IPS-18a (cell line): ENCODE results near the gene WBP4.
"Not testable (repeated sequence)": the region's sequence is repeated elsewhere in the genome, so short reads cannot be mapped to it uniquely, and the experiment has no call there.

Experiments used
- H3K27ac ChIP-seq: one replicate; pipeline ENCODE4 v1.5.1; 2013; ENCODE audit warnings: low read length
- H3K27me3 ChIP-seq: one replicate; pipeline ENCODE4 v1.6.1; 2013; ENCODE audit warnings: mild to moderate bottlenecking, low read length; ENCODE audit not compliant: control insufficient read depth, insufficient read depth
- H3K36me3 ChIP-seq: one replicate; pipeline ENCODE4 v1.6.1; 2013; ENCODE audit warnings: low read depth, low read length; ENCODE audit not compliant: control insufficient read depth
- H3K4me1 ChIP-seq: one replicate; pipeline ENCODE4 v1.6.1; 2013; ENCODE audit warnings: low read depth, low read length; ENCODE audit not compliant: control insufficient read depth
- H3K4me3 ChIP-seq: one replicate; pipeline ENCODE4 v1.5.1; 2013; ENCODE audit warnings: low read length
- H3K9ac ChIP-seq: one replicate; pipeline ENCODE4 v1.6.1; 2013; ENCODE audit warnings: mild to moderate bottlenecking, low read length, moderate library complexity
- H3K9me3 ChIP-seq: one replicate; pipeline ENCODE4 v1.6.1; 2013; ENCODE audit warnings: low read depth, low read length; ENCODE audit not compliant: control insufficient read depth

WBP4 gene

GRCh38 chr13:41061914-41062837 is 867 bp downstream of the WBP4 start:
- Histone ChIP-seq H3K4me1 (peaks cover 8% of the 10 kb centered on the region), H3K9ac (peak overlapping the region; percentile 87), H3K9me3 (no peaks in the 10 kb centered on the region), H3K27me3 (no peaks in the 10 kb centered on the region), H3K4me3 (peak overlapping the region; percentile 91), H3K27ac (peak overlapping the region; percentile 76), H3K36me3 (peaks cover 22% of the 10 kb centered on the region)

- Histone ChIP-seq H3K4me3 (no peak overlapping the region), H3K9me3 (no peaks in the 10 kb centered on the region), H3K27ac (no peak overlapping the region), H3K4me1 (peaks cover 4% of the 10 kb centered on the region), H3K36me3 (peaks cover 38% of the 10 kb centered on the region), H3K9ac (no peak overlapping the region), H3K27me3 (no peaks in the 10 kb centered on the region)
Observed at GRCh38 chr13:41064493-41064892, 3.2 kb downstream of the WBP4 start.

- H3K9ac ChIP-seq: no peak overlapping the region
- no peaks in the 10 kb centered on the region for H3K9me3 ChIP-seq
- H3K27ac ChIP-seq: no peak overlapping the region
- peaks cover 4% of the 10 kb centered on the region for H3K4me1 ChIP-seq
- peaks cover 42% of the 10 kb centered on the region for H3K36me3 ChIP-seq
- H3K27me3 ChIP-seq: no peaks in the 10 kb centered on the region
- no peak overlapping the region for H3K4me3 ChIP-seq
Observed at GRCh38 chr13:41065078-41065477, 3.8 kb downstream of the WBP4 start.

- Histone ChIP-seq H3K9ac (no peak overlapping the region), H3K4me1 (no peaks in the 10 kb centered on the region), H3K27me3 (no peaks in the 10 kb centered on the region), H3K27ac (no peak overlapping the region), H3K4me3 (no peak overlapping the region), H3K9me3 (no peaks in the 10 kb centered on the region), H3K36me3 (peaks cover 62% of the 10 kb centered on the region)
Observed at GRCh38 chr13:41074523-41074922, 13.2 kb downstream of the WBP4 start.

- Histone ChIP-seq H3K36me3 (peaks cover 62% of the 10 kb centered on the region), H3K27me3 (no peaks in the 10 kb centered on the region), H3K9ac (no peak overlapping the region), H3K9me3 (no peaks in the 10 kb centered on the region), H3K27ac (no peak overlapping the region), H3K4me1 (no peaks in the 10 kb centered on the region), H3K4me3 (no peak overlapping the region)
Observed at GRCh38 chr13:41075034-41075433, 13.7 kb downstream of the WBP4 start.

- Histone ChIP-seq H3K4me1 (no peaks in the 10 kb centered on the region), H3K9me3 (no peaks in the 10 kb centered on the region), H3K4me3 (no peak overlapping the region), H3K27me3 (no peaks in the 10 kb centered on the region), H3K27ac (no peak overlapping the region), H3K9ac (no peak overlapping the region), H3K36me3 (peaks cover 61% of the 10 kb centered on the region)
Observed at GRCh38 chr13:41075485-41075884, 14.2 kb downstream of the WBP4 start.

GRCh38 chr13:41077475-41077874 is 16.2 kb downstream of the WBP4 start:
- Histone ChIP-seq H3K4me3 (no peak overlapping the region), H3K9me3 (no peaks in the 10 kb centered on the region), H3K4me1 (no peaks in the 10 kb centered on the region), H3K27me3 (no peaks in the 10 kb centered on the region), H3K9ac (no peak overlapping the region), H3K36me3 (peaks cover 54% of the 10 kb centered on the region), H3K27ac (no peak overlapping the region)

- Histone ChIP-seq H3K9me3 (no peaks in the 10 kb centered on the region), H3K36me3 (peaks cover 57% of the 10 kb centered on the region), H3K27me3 (no peaks in the 10 kb centered on the region), H3K4me1 (no peaks in the 10 kb centered on the region), H3K4me3 (no peak overlapping the region), H3K27ac (no peak overlapping the region), H3K9ac (no peak overlapping the region)
Observed at GRCh38 chr13:41079725-41080124, 18.4 kb downstream of the WBP4 start.

GRCh38 chr13:41085961-41086585 is 24.8 kb downstream of the WBP4 start:
- peaks cover 16% of the 10 kb centered on the region for H3K36me3 ChIP-seq
- no peak overlapping the region for H3K4me3 ChIP-seq
- H3K27ac ChIP-seq: no peak overlapping the region
- H3K9ac ChIP-seq: no peak overlapping the region
- H3K4me1 ChIP-seq: peaks cover 13% of the 10 kb centered on the region
- no peaks in the 10 kb centered on the region for H3K27me3 ChIP-seq
- no peaks in the 10 kb centered on the region for H3K9me3 ChIP-seq

- not testable (repeated sequence) for H3K4me3 ChIP-seq, H3K9me3 ChIP-seq, H3K36me3 ChIP-seq, H3K4me1 ChIP-seq, H3K27me3 ChIP-seq, H3K27ac ChIP-seq, H3K9ac ChIP-seq
Observed at GRCh38 chr13:41095681-41096080, 34.4 kb downstream of the WBP4 start.

- no peaks in the 10 kb centered on the region for H3K36me3 ChIP-seq
- no peak overlapping the region for H3K4me3 ChIP-seq
- peaks cover 7% of the 10 kb centered on the region for H3K4me1 ChIP-seq
- H3K9ac ChIP-seq: no peak overlapping the region
- H3K9me3 ChIP-seq: no peaks in the 10 kb centered on the region
- H3K27ac ChIP-seq: peak overlapping the region; percentile 10
- H3K27me3 ChIP-seq: no peaks in the 10 kb centered on the region
Observed at GRCh38 chr13:41098761-41099160, 37.5 kb downstream of the WBP4 start.

GRCh38 chr13:41099986-41100385 is 38.7 kb downstream of the WBP4 start:
- no peak overlapping the region for H3K27ac ChIP-seq
- no peaks in the 10 kb centered on the region for H3K27me3 ChIP-seq
- H3K9me3 ChIP-seq: no peaks in the 10 kb centered on the region
- no peaks in the 10 kb centered on the region for H3K36me3 ChIP-seq
- H3K9ac ChIP-seq: no peak overlapping the region
- H3K4me3 ChIP-seq: no peak overlapping the region
- peaks cover 7% of the 10 kb centered on the region for H3K4me1 ChIP-seq
